Left forelimb (tissue), 1 donor: ENCODE results near the gene MED25.

Source experiments
- DNase-seq: peaks from one replicate; pipeline ENCODE4 v3.0.0-alpha.2; 2018; ENCODE audit warnings: low spot score

The MED25 gene

GRCh38 chr19:49817964-49818648, at the start of gene MED25:
Gene MED25 (plus strand): TSS chr19:49818289. CDS start chr19:49818342, 53 bp downstream.
- peak; percentile 95 for DNase-seq

DNA sequence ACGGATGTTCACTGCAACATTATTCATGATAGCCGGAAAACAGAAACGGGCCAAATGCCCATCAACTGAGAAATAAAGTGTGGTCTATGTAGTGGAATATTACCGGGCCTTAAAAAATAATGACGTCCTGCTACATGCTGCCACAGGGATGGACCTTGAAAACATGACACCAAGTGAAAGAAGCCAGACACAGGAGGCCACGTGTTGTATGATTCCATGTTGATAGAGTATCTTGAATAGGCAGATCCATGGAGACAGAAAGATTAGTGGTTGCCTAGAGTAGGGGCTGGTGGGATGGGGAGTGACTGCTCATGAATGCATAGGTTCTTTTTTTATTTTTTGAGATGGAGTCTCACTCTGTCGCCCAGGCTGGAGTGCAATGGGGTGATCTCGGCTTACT, 47.6 kb upstream of the MED25 start:
- no peak for DNase-seq

GRCh38 chr19:49771674-49772139, 46.4 kb upstream of the MED25 start:
- DNase-seq, result no peak

- no peak for DNase-seq
These were observed 45.1 kb upstream of the MED25 start for GRCh38 chr19:49772850-49773432.

DNA sequence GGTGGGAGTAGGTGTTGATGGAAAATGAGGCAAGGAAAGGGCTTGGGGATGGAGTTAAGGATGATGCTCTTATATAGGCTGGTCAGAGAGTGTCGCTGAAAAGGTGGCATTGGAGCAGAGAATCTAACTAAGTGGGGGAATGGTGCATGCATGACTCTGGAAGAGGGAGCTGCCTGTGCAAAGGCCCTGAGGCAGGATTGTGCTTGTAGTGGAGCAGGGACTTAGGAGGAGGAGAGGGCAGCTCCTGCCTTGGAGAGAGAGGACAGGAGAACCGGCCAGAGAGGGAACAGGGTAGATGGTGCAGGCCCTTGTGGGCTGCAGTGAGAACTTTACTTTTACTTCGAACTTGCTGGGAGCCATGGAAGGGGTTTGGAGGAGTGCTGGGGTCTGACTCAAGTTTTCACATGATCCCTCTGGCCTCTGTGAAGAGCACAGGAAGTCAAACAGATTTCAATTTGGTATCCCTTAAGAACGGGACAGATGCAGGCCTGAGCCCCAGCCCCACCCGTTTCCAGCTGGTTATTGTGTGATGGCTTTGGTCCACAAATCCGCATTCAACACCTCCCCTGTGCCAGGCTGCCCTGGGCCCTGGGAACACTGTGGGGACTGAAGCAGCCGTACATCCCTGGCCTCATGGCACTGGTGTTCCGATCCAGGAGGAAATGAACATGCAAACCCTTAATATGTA, 44.3 kb upstream of the MED25 start:
- no peak for DNase-seq

DNA sequence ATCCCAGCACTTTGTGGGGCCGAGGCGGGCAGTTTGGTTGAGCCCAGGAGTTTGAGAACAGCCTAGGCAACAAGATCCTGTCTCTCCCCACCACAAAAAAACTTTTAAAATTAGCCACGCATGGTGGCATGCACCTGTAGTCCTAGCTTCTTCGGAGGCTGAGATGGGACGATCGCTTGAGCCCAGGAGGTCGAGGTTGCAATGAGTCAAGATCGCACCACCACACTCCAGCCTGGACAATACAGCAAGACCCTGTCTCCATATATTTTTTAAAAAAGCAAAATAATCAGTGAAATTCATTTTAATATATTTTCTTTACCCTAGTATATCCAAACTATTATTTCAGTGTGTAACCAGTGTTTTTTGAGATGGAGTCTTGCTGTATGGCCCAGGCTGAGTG, 43.1 kb upstream of the MED25 start:
- no peak for DNase-seq

DNA sequence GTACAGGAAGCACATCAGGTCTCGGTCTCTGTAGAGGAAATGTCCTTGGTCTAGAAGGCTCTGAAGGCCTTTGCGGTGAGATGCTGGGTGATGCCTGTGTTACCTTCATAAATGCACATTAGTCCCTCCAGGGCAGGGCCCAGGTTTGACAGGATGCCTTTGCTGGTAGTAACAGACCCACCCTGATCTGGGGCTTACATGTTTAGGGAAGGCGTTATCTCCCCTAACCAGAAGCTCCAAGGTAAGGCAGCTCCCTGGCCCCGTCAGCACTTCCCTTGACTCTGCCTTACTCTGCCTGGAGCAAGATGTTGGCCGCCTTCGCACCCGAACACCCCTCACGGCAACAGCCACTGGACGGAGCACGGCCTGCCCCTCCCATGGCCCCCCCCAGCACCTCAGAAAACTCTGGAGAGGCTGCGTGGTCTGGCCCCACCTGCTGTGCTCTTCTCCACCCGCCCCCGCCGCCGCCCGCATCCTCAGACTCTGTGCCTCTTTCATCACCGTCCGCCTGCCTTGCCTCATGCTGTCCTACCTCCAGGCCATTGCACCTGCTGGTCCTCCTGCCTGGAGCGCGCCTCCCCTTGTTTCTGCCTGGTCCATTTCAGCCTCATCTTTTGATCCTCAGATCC, 42.2 kb upstream of the MED25 start:
- no peak for DNase-seq

- DNase-seq, result no peak
These were observed 41.7 kb upstream of the MED25 start for GRCh38 chr19:49776371-49776764.

- DNase-seq, result no peak
These were observed 38.1 kb upstream of the MED25 start for GRCh38 chr19:49779731-49780555.

- no peak for DNase-seq
These were observed 37.2 kb upstream of the MED25 start for GRCh38 chr19:49780861-49781260.

DNA sequence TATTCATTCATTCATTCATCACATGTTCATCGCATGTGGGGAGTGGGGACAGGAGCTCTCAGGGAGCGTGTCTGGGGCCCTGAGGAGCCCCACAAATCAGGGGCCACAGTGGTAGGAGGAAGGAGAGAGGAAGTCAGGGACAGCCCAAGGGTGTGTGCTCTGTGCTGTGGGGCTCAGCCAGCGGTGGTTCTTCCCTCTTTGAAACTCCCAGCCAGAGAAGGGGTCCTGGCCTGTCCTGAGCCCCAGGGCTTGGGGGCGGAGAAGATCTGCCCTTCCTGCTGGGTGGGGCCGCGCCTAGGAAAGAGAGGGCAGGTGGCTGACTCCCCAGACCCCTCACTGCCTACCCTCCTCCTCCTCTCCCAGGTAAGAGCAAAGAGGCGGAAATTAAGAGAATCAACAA, 36.7 kb upstream of the MED25 start:
- DNase-seq, result no peak

GRCh38 chr19:49782515-49782914, 35.6 kb upstream of the MED25 start:
- DNase-seq, result no peak

DNA sequence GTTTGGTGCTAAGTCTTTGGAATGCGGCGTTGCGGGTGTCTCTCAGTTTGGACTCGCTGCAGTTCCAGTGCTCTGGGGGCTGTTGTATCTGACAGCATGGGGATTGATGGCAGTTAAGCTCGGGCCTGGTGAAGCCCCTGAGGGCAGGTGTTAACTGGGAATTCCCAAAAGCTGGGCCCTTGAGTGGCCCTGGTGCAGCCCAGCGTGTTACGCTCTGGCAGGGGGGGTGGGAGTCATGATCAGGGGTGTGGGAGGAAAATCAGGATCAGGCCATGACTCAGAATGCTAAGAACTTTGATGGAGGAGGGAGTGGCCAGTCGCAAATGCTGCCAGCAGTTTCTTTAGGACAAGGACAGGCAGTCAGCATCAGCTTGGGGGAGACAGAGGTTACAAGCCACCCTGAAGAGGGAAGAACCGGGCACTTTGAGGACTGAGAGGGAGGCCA, 31.7 kb upstream of the MED25 start:
- DNase-seq, result no peak

- DNase-seq, result no peak
These were observed 30.3 kb upstream of the MED25 start for GRCh38 chr19:49787746-49788145.

- DNase-seq, result no peak
These were observed 29.2 kb upstream of the MED25 start for GRCh38 chr19:49788857-49789256.

GRCh38 chr19:49790866-49791265, 27.2 kb upstream of the MED25 start:
- no peak for DNase-seq

DNA sequence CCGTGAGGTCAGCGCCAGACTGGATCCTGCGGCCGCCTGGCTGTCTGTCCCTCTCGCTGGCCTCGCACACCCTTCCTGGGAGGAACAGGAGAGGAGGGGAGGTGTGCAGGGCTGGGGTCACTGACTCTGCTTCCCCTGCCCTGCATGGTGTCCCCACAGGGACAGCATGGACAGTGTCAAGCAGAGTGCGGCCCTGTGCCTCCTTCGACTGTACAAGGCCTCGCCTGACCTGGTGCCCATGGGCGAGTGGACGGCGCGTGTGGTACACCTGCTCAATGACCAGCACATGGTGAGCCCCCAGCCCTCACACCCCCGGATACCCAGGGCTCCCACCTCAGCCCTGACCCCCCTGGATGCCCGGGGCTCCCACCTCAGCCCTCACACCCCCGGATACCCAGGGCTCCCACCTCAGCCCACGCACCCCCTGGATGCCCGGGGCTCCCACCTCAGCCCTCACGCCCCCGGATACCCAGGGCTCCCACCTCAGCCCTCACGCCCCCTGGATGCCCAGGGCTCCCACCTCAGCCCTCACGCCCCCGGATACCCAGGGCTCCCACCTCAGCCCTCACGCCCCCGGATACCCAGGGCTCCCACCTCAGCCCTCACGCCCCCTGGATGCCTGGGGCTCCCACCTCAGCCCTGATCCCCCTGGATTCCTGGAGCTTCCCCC, 26.2 kb upstream of the MED25 start:
- no peak for DNase-seq

DNA sequence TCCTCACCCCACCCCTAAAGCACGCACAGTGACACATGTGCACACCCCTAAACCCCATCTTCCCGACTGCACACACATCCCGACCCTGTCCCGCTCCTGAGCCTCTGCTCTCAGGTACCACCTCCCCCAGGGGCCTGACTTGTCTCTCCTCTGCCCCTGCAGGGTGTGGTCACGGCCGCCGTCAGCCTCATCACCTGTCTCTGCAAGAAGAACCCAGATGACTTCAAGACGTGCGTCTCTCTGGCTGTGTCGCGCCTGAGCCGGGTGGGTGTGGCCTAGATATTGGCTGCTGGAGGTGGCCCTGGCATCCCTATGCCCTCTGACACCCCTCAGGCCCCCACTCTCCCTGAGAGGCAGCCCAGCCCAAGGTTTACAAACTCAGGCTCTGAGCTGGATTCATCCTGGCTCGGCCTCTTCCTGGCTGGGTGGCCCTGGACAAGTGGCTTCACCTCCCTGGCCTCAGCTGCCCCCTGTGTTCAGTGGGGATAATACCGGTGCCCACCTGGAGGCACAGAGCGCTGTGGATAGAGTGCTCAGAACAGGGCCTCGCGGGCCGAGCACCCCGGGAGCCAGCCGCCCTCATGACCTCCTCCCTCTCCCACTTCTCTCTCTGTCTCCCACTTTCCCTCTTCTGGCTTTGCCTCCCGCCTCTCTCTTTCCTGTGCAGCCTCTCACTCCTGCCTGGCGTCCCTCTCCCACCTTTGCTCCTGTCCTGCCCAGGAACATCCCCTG, 25.1 kb upstream of the MED25 start:
- no peak for DNase-seq

DNA sequence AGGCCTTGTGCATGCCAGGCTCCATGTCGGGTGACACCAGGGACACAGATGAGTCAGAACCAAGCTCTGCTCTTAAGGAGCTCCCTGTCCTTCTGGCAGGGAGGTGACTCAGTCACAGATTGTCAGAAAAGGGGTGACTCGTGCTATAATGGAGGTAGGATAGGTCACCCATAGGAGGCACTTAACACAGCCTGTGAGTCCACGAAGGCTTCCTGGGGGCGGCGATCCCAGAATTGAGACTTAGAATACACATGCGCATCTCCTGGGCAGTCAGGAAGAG, 24.6 kb upstream of the MED25 start:
- DNase-seq, result no peak

GRCh38 chr19:49795615-49796014, 22.5 kb upstream of the MED25 start:
- DNase-seq, result no peak

GRCh38 chr19:49798574-49798973, 19.5 kb upstream of the MED25 start:
- DNase-seq, result no peak
